HEK293T (cell line): Measurements from ENCODE around the gene VPS35L.
"Not testable (repeated sequence)": the region's sequence is repeated elsewhere in the genome, so short reads cannot be mapped to it uniquely, and the experiment has no call there.

ENCODE experiments used
- CTCF ChIA-PET: fragments of 350-600 bp; formaldehyde crosslinking; extraction: SDS; loops from one replicate; lab custom pipeline; 2021; ENCODE audit warnings: antibody characterized with exemption, inconsistent platforms; lab: Yijun Ruan, JAX
- POLR2A ChIA-PET: fragments of 350-600 bp; formaldehyde crosslinking; extraction: SDS; loops from one replicate; lab custom pipeline; 2020; ENCODE audit warnings: antibody characterized with exemption, inconsistent platforms; lab: Yijun Ruan, JAX
- DNase-seq: peaks from one replicate; pipeline ENCODE4 v3.0.0; 2012; ENCODE audit warnings: mixed read lengths; ENCODE audit errors: extremely low spot score
- ARNT ChIP-seq: fragments of 450-650 bp; IDR thresholded peaks from 2 replicates; pipeline ENCODE4 v1.6.1; 2017; ENCODE audit warnings: mild to moderate bottlenecking
- BHLHE40 ChIP-seq: fragments of 450-650 bp; IDR thresholded peaks from 2 replicates; pipeline ENCODE4 v1.6.1; 2016; ENCODE audit warnings: mild to moderate bottlenecking, moderate library complexity, borderline replicate concordance
- CTBP1 ChIP-seq: fragments of 450-650 bp; IDR thresholded peaks from 2 replicates; pipeline ENCODE4 v1.6.1; 2016; ENCODE audit warnings: borderline replicate concordance
- ELF4 ChIP-seq: fragments of 450-650 bp; IDR thresholded peaks from 2 replicates; pipeline ENCODE4 v1.6.1; 2017; ENCODE audit warnings: antibody characterized with exemption
- FOXA1 ChIP-seq: fragments of 450-650 bp; IDR thresholded peaks from 2 replicates; pipeline ENCODE4 v1.6.1; 2016; ENCODE audit warnings: mild to moderate bottlenecking
- FOXK2 ChIP-seq: fragments of 450-650 bp; IDR thresholded peaks from 2 replicates; pipeline ENCODE4 v1.6.1; 2016; ENCODE audit warnings: mild to moderate bottlenecking
- FOXM1 ChIP-seq: fragments of 450-650 bp; IDR thresholded peaks from 2 replicates; pipeline ENCODE4 v1.6.1; 2017; ENCODE audit warnings: mild to moderate bottlenecking, borderline replicate concordance
- HDGF ChIP-seq: fragments of 450-650 bp; IDR thresholded peaks from 2 replicates; pipeline ENCODE4 v1.6.1; 2017; ENCODE audit warnings: antibody characterized with exemption, borderline replicate concordance
- L3MBTL2 ChIP-seq: fragments of 450-650 bp; conservative IDR thresholded peaks from 2 replicates; pipeline ENCODE4 v1.6.1; 2016; ENCODE audit warnings: mild to moderate bottlenecking
- LEF1 ChIP-seq: fragments of 450-650 bp; IDR thresholded peaks from 2 replicates; pipeline ENCODE4 v1.6.1; 2017; ENCODE audit warnings: mild to moderate bottlenecking, borderline replicate concordance
- NFRKB ChIP-seq: fragments of 450-650 bp; IDR thresholded peaks from 2 replicates; pipeline ENCODE4 v1.6.1; 2016; ENCODE audit warnings: mild to moderate bottlenecking, moderate library complexity
- PKNOX1 ChIP-seq: fragments of 450-650 bp; IDR thresholded peaks from 2 replicates; pipeline ENCODE4 v1.6.1; 2016
- SP1 ChIP-seq: fragments of 450-650 bp; IDR thresholded peaks from 2 replicates; pipeline ENCODE4 v1.6.1; 2017
- SUZ12 ChIP-seq: fragments of 450-650 bp; IDR thresholded peaks from 2 replicates; pipeline ENCODE4 v1.6.1; 2016; ENCODE audit warnings: mild to moderate bottlenecking
- TARDBP ChIP-seq: fragments of 450-650 bp; IDR thresholded peaks from 2 replicates; pipeline ENCODE4 v1.6.1; 2016
- ZNF384 ChIP-seq: fragments of 450-650 bp; IDR thresholded peaks from 2 replicates; pipeline ENCODE4 v1.6.1; 2016

The VPS35L gene

GRCh38 chr16:19672378-19672777 is 116.9 kb downstream of the VPS35L start:
- TF ChIP-seq ZNF384: no peak
- POLR2A ChIA-PET: no interaction called here
- DNase-seq: no peak
- CTCF ChIA-PET: no interaction called here

- no peak for TF ChIP-seq FOXA1
- TF ChIP-seq NFRKB: no peak
- no peak for TF ChIP-seq HDGF
- TF ChIP-seq ELF4: no peak
- no peak for TF ChIP-seq ZNF384
- no peak for TF ChIP-seq LEF1
- TF ChIP-seq L3MBTL2: no peak
- no peak for TF ChIP-seq ARNT
- TF ChIP-seq TARDBP: no peak
- TF ChIP-seq FOXM1: no peak
- no peak for TF ChIP-seq CTBP1
- no peak for TF ChIP-seq SUZ12
- ChIA-PET CTCF (no interaction called here), POLR2A (no interaction called here)
- DNase-seq: no peak
Observed at GRCh38 chr16:19674485-19674884, 119.0 kb downstream of the VPS35L start.

- no peak for DNase-seq
- ChIA-PET POLR2A (no interaction called here), CTCF (interaction anchor here (0.6 kb wide), 1 partner anchor 11 kb away, joined by 3 read pairs; no protein-coding TSS in a partner anchor)
- TF ChIP-seq HDGF: no peak
- TF ChIP-seq BHLHE40: no peak
- TF ChIP-seq CTBP1: no peak
- no peak for TF ChIP-seq ARNT
- TF ChIP-seq FOXM1: no peak
- TF ChIP-seq TARDBP: no peak
- TF ChIP-seq NFRKB: no peak
- no peak for TF ChIP-seq LEF1
- TF ChIP-seq FOXK2: no peak
- no peak for TF ChIP-seq SUZ12
- no peak for TF ChIP-seq ZNF384
- TF ChIP-seq ELF4: no peak
Observed at GRCh38 chr16:19677402-19677801, 121.9 kb downstream of the VPS35L start.

GRCh38 chr16:19678804-19679203 is 123.3 kb downstream of the VPS35L start:
- DNase-seq: no peak
- POLR2A ChIA-PET: no interaction called here
- CTCF ChIA-PET: interaction anchor here (0.6 kb wide), 1 partner anchor 262 kb away, joined by 5 read pairs; no protein-coding TSS in a partner anchor
- TF ChIP-seq SP1: no peak
- no peak for TF ChIP-seq ARNT
- TF ChIP-seq TARDBP: no peak
- TF ChIP-seq BHLHE40: no peak
- TF ChIP-seq ZNF384: no peak
- TF ChIP-seq LEF1: no peak
- TF ChIP-seq PKNOX1: no peak
- TF ChIP-seq SUZ12: no peak
- no peak for TF ChIP-seq FOXA1

- DNase-seq, POLR2A ChIA-PET: not testable (repeated sequence)
- CTCF ChIA-PET: interaction anchor here (0.6 to 0.7 kb wide), 2 partner anchors 261 to 1142 kb away, joined by 4 to 5 read pairs; no protein-coding TSS in a partner anchor
Observed at GRCh38 chr16:19679281-19679680, 123.8 kb downstream of the VPS35L start.

GRCh38 chr16:19680881-19681340 is 125.4 kb downstream of the VPS35L start:
- ChIA-PET POLR2A (no interaction called here), CTCF (interaction anchor here (0.6 kb wide), 1 partner anchor 722 kb away, joined by 3 read pairs; no protein-coding TSS in a partner anchor)
- no peak for TF ChIP-seq FOXA1
- no peak for TF ChIP-seq L3MBTL2
- no peak for TF ChIP-seq FOXK2
- TF ChIP-seq SUZ12: no peak
- no peak for TF ChIP-seq PKNOX1
- TF ChIP-seq ARNT: no peak
- TF ChIP-seq TARDBP: no peak
- TF ChIP-seq ELF4: no peak
- no peak for TF ChIP-seq BHLHE40
- TF ChIP-seq HDGF: no peak
- DNase-seq: no peak

- ChIA-PET CTCF (no interaction called here), POLR2A (no interaction called here)
- no peak for DNase-seq
- TF ChIP-seq LEF1 (no peak), SUZ12 (no peak), ZNF384 (no peak), L3MBTL2 (no peak), HDGF (no peak), FOXM1 (no peak), TARDBP (no peak), PKNOX1 (no peak), SP1 (no peak), CTBP1 (no peak), BHLHE40 (no peak), NFRKB (no peak), FOXA1 (no peak)
Observed at GRCh38 chr16:19681637-19682036, 126.1 kb downstream of the VPS35L start.
